Tibial nerve (tissue), 4 donors: ENCODE results near the gene GPC3.

Experiments
- EP300 ChIP-seq, 2 donors: sonication (generic); formaldehyde crosslinking; IDR thresholded peaks; one replicate each; pipeline ENCODE4 v1.6.1; 2017; ENCODE audit warnings: antibody characterized with exemption in 2 of 2, mild to moderate bottlenecking in 1 of 2
- TF ChIP-seq, protein P1 (sequence below), 5 experiments: fragments of 200-600 bp in 3 of 5; fragments of 450-650 bp in 2 of 5; sonication (generic) in 3 of 5; IDR thresholded peaks; one replicate each; pipeline ENCODE4 v1.5.1; 2016 to 2019; ENCODE audit warnings: antibody characterized with exemption in 5 of 5, mild to moderate bottlenecking in 3 of 5, moderate library complexity in 2 of 5

GRCh38 chrX:133681897-133682296, 303.5 kb downstream of the GPC3 start:
- TF ChIP-seq, protein P1, sequence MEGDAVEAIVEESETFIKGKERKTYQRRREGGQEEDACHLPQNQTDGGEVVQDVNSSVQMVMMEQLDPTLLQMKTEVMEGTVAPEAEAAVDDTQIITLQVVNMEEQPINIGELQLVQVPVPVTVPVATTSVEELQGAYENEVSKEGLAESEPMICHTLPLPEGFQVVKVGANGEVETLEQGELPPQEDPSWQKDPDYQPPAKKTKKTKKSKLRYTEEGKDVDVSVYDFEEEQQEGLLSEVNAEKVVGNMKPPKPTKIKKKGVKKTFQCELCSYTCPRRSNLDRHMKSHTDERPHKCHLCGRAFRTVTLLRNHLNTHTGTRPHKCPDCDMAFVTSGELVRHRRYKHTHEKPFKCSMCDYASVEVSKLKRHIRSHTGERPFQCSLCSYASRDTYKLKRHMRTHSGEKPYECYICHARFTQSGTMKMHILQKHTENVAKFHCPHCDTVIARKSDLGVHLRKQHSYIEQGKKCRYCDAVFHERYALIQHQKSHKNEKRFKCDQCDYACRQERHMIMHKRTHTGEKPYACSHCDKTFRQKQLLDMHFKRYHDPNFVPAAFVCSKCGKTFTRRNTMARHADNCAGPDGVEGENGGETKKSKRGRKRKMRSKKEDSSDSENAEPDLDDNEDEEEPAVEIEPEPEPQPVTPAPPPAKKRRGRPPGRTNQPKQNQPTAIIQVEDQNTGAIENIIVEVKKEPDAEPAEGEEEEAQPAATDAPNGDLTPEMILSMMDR (IDR thresholded peaks at IDR 0.05) = no peak
- TF ChIP-seq EP300 (IDR thresholded peaks at IDR 0.05) = no peak
